Fibroblast of skin of back (primary cell): Measurements from ENCODE around the gene CCNJL.

Source experiments
- DNase-seq: peaks from one replicate; pipeline ENCODE4 v3.0.0-alpha.2; 2013

Gene CCNJL

DNA sequence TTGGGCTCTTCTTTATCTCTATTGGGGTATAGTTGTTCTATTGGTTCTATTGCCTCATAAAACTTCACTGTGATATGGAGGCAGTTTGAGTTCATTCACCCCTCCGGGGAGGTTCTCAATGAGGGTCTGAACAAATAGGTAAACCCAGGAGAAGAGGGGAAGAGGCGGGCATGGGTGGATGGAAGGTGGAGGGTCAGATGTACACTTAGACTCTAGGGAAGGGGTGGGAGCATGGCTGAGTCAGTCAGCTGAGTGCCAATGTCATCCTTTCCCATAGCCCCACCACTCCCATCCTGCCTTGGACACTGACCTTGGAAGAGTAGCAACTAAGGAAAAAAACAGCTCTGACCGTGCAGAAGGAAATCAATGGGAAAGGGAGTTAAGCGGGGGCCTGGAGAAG lies 93.0 kb downstream of the CCNJL start:
- DNase-seq = no peak

DNA sequence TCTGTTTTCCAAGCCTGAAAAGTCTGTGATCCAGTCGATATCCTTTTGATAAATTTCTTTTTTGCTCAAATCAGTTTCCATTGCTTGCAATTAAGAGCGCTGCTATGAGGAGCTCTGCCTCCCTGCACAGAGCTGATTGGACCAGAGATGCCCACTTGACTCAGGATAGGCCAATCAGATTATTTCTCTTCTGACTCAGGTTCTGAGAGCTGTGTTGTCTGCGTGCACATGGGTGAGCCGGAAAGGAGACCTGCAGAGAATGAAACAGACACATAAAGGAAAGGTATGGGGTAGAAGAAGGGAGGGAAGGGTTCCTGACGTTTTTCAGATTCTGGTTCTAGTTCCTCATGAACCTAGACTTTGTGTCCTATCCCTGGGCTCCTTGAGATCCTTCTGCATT lies 98.8 kb downstream of the CCNJL start:
- peak; percentile 11 for DNase-seq

DNA sequence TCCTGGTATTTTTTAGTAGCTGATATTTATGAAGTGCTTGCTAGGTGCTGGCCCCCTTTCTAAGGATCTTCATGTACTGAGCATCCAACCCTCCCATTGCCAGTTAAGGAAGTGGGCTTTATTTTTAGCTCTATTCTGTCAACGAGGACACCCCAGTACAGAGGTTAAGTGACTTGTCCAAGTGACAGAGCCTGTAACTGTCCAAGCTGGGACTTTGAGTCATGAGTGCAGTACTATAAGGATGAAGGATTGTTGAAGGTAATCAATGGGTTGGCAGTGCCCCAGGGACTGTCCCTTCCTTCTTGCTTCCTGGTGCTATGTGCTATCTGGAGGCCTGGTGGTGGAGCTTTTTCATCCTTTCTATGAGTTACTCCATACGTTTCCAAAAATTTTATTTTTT lies 101.0 kb downstream of the CCNJL start:
- DNase-seq = no peak

DNA sequence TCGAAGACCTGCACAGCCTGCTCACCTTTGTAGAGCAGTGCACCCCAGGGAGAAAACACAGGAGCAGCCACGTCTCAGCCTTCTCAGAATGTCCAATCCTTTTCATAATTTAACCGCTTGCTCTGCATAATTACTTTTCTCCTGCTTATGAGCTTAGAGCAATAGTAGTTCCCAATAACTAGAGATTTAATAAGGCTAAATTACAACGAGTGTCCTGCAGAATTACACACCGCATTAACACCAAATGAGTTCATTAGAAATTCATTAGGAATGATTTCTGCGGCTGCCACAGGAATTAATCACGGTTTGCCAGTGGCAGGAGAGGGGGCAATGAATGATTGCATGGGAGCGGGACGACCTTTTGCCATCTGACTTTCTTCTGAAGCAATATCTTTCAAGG lies 101.8 kb downstream of the CCNJL start:
- no peak for DNase-seq

DNA sequence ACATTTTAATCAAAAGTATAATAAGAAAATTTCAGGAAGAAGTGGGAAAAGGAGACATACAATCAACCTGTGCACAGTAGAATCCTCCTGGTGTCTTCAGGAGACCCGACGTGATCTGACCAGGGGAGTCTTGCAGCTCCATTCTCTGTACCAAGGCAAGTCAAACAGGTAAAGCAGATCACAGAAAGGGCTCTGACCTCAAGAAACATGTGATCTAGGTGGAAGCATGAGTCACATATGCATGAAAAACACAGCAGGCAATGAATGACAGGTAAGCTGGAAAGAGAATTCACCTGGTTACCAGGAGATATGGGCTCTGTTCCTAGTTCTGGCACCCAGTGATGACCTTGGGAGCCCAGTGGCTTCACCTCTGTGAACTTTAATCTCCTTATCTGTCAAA lies 102.4 kb downstream of the CCNJL start:
- DNase-seq = no peak

DNA sequence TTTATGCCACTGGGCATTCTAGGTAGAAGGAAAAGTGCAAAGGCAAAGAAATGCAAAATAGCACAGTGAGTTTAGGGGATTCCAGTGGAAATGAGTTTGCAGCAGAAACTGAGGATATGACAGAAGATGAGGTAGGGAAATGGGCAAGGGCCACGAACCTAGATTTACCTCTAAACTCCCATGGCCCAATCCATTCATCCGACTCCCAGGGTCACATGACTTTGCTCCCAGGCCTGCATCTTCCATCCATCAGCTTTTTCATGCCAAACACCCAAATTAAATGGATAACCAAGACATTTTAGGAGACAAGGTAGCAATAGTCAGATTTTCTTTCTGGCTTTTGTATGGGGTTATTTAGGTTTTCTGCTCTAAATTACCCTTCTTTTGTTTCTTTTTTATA lies 105.3 kb downstream of the CCNJL start:
- DNase-seq = no peak
